Right lobe of liver (tissue), 4 donors: ENCODE data around the gene CAMTA1.

Source experiments
- POLR2A ChIP-seq: fragments of 450-650 bp; IDR thresholded peaks from one replicate; pipeline ENCODE4 v1.6.1; 2017; ENCODE audit warnings: antibody characterized with exemption, mild to moderate bottlenecking
- TF ChIP-seq, protein P1 (sequence below), 4 donors: fragments of 200-600 bp in 3 of 4; fragments of 450-650 bp in 1 of 4; IDR thresholded peaks; one replicate each; pipeline versions ENCODE4 v1.5.1 to v1.8.0; 2016 to 2022; ENCODE audit warnings: antibody characterized with exemption in 4 of 4, mild to moderate bottlenecking in 2 of 4
- donor health status: DM: no; HTN: no; CAD: no.
- donor health status: DM: no; HTN: no; CAD: no.
- donor health status: DM: no; HTN: yes; CAD: no.

DNA sequence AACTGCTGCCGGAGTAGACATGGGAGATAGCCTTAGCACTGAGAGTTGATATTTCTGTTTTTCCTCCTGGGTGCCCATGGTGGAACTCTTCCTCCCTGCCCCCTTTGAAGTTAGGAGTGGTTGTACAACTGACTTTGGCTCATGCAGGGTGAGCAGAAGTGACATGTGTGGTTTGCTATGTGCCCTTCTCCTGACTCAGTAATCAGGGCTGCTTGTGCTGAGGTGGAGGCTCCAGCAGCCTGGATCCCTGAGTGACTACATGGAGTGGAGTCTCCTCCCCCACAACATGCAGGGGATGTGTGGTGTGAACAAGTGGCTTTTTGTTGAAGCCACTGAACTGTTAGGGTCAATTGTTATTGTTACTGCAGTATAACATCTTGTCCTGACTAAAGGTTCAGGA is 261.6 kb downstream of the CAMTA1 start:
- TF ChIP-seq, protein P1, sequence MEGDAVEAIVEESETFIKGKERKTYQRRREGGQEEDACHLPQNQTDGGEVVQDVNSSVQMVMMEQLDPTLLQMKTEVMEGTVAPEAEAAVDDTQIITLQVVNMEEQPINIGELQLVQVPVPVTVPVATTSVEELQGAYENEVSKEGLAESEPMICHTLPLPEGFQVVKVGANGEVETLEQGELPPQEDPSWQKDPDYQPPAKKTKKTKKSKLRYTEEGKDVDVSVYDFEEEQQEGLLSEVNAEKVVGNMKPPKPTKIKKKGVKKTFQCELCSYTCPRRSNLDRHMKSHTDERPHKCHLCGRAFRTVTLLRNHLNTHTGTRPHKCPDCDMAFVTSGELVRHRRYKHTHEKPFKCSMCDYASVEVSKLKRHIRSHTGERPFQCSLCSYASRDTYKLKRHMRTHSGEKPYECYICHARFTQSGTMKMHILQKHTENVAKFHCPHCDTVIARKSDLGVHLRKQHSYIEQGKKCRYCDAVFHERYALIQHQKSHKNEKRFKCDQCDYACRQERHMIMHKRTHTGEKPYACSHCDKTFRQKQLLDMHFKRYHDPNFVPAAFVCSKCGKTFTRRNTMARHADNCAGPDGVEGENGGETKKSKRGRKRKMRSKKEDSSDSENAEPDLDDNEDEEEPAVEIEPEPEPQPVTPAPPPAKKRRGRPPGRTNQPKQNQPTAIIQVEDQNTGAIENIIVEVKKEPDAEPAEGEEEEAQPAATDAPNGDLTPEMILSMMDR (IDR thresholded peaks at IDR 0.05), result no peak
- no peak for TF ChIP-seq POLR2A
